NCI-H82 (cell line): ENCODE results near the gene NR3C2.
"Not testable (repeated sequence)": the region's sequence is repeated elsewhere in the genome, so short reads cannot be mapped to it uniquely, and the experiment has no call there.

ENCODE experiments used
- DNase-seq: peaks from one replicate; lab custom pipeline; 2025; lab: John Stamatoyannopoulos, UW

NR3C2 gene

GRCh38 chr4:148369919-148370318 is 72.3 kb downstream of the NR3C2 start:
- DNase-seq: no peak

GRCh38 chr4:148367756-148368155 is 74.5 kb downstream of the NR3C2 start:
- no peak for DNase-seq

- peak; percentile 2 for DNase-seq
Observed at GRCh38 chr4:148366251-148366650, 76.0 kb downstream of the NR3C2 start.

- no peak for DNase-seq
Observed at GRCh38 chr4:148364525-148364924, 77.7 kb downstream of the NR3C2 start.

- no peak for DNase-seq
Observed at GRCh38 chr4:148359769-148360168, 82.4 kb downstream of the NR3C2 start.

- DNase-seq: no peak
Observed at GRCh38 chr4:148355442-148356123, 86.6 kb downstream of the NR3C2 start.

GRCh38 chr4:148354186-148354585 is 88.0 kb downstream of the NR3C2 start:
- no peak for DNase-seq

- DNase-seq: no peak
Observed at GRCh38 chr4:148353571-148353970, 88.6 kb downstream of the NR3C2 start.

- DNase-seq: no peak
Observed at GRCh38 chr4:148349153-148349552, 93.1 kb downstream of the NR3C2 start.

GRCh38 chr4:148346657-148347056 is 95.6 kb downstream of the NR3C2 start:
- DNase-seq: no peak

- no peak for DNase-seq
Observed at GRCh38 chr4:148345509-148345908, 96.7 kb downstream of the NR3C2 start.

GRCh38 chr4:148344941-148345340 is 97.3 kb downstream of the NR3C2 start:
- no peak for DNase-seq

- no peak for DNase-seq
Observed at GRCh38 chr4:148344352-148344751, 97.9 kb downstream of the NR3C2 start.

GRCh38 chr4:148341980-148342800 is 100.0 kb downstream of the NR3C2 start:
- peak; percentile 76 for DNase-seq

GRCh38 chr4:148335133-148335532 is 107.1 kb downstream of the NR3C2 start:
- no peak for DNase-seq

- no peak for DNase-seq
Observed at GRCh38 chr4:148333265-148333664, 108.9 kb downstream of the NR3C2 start.

GRCh38 chr4:148332486-148332885 is 109.7 kb downstream of the NR3C2 start:
- DNase-seq: no peak

- DNase-seq: peak; percentile 57
Observed at GRCh38 chr4:148330724-148331123, 111.5 kb downstream of the NR3C2 start.

- no peak for DNase-seq
Observed at GRCh38 chr4:148330161-148330560, 112.1 kb downstream of the NR3C2 start.

GRCh38 chr4:148329751-148330150 is 112.5 kb downstream of the NR3C2 start:
- DNase-seq: no peak

GRCh38 chr4:148327683-148328082 is 114.5 kb downstream of the NR3C2 start:
- no peak for DNase-seq

GRCh38 chr4:148323316-148323715 is 118.9 kb downstream of the NR3C2 start:
- not testable (repeated sequence) for DNase-seq

- no peak for DNase-seq
Observed at GRCh38 chr4:148315049-148315448, 127.2 kb downstream of the NR3C2 start.
